Nephron progenitor cell (in vitro differentiated cells): Measurements from ENCODE around the gene PLAAT3.

Experiments
- DNase-seq: peaks from one replicate; pipeline ENCODE4 v3.0.0; 2021
- H3K27ac Mint-ChIP-seq: 2 replicates; pipeline ENCODE4 v1.8.0; 2021; ENCODE audit warnings: mild to moderate bottlenecking, moderate library complexity, mixed read lengths
- H3K27me3 Mint-ChIP-seq: 2 replicates; pipeline ENCODE4 v1.8.0; 2021; ENCODE audit warnings: mild to moderate bottlenecking, low read depth, mixed read lengths; ENCODE audit not compliant: poor library complexity
- H3K36me3 Mint-ChIP-seq: 2 replicates; pipeline ENCODE4 v1.8.0; 2021; ENCODE audit warnings: low read depth, mixed read lengths
- H3K4me1 Mint-ChIP-seq: 2 replicates; pipeline ENCODE4 v1.8.0; 2021; ENCODE audit warnings: mixed read lengths
- H3K4me3 Mint-ChIP-seq: 2 replicates; pipeline ENCODE4 v1.8.0; 2021; ENCODE audit warnings: mild to moderate bottlenecking, moderate library complexity, mixed read lengths
- H3K9me3 Mint-ChIP-seq: 2 replicates; pipeline ENCODE4 v1.8.0; 2021; ENCODE audit warnings: mild to moderate bottlenecking, moderate library complexity, mixed read lengths
- CTCF ChIP-seq: fragments of 200-600 bp; sonication (generic); IDR thresholded peaks from 2 replicates; pipeline ENCODE4 v1.5.0; 2021; ENCODE audit warnings: antibody characterized with exemption

Gene PLAAT3

GRCh38 chr11:63611395-63611747 lies 2.9 kb downstream of the PLAAT3 start:
- Mint-ChIP-seq H3K27ac (no peak overlapping the region), H3K4me1 (peaks cover 22% of the 10 kb centered on the region), H3K27me3 (peaks cover 85% of the 10 kb centered on the region), H3K4me3 (no peak overlapping the region), H3K9me3 (no peaks in the 10 kb centered on the region), H3K36me3 (no peaks in the 10 kb centered on the region)
- TF ChIP-seq CTCF = no peak
- DNase-seq = no peak

- no peak for DNase-seq
- Mint-ChIP-seq H3K36me3 (no peaks in the 10 kb centered on the region), H3K27me3 (peaks cover 80% of the 10 kb centered on the region), H3K4me3 (no peak overlapping the region), H3K27ac (no peak overlapping the region), H3K4me1 (peaks cover 22% of the 10 kb centered on the region), H3K9me3 (no peaks in the 10 kb centered on the region)
- TF ChIP-seq CTCF = no peak
Measured at GRCh38 chr11:63610604-63611394, 3.4 kb downstream of the PLAAT3 start.

- H3K27ac Mint-ChIP-seq = no peak overlapping the region
- TF ChIP-seq CTCF = no peak
- no peak for DNase-seq
- H3K27me3 Mint-ChIP-seq = peaks cover 76% of the 10 kb centered on the region
- H3K4me3 Mint-ChIP-seq = no peak overlapping the region
- no peaks in the 10 kb centered on the region for H3K9me3 Mint-ChIP-seq
- H3K4me1 Mint-ChIP-seq = peaks cover 22% of the 10 kb centered on the region
- no peaks in the 10 kb centered on the region for H3K36me3 Mint-ChIP-seq
Measured at GRCh38 chr11:63609971-63610580, 4.2 kb downstream of the PLAAT3 start.

- H3K36me3 Mint-ChIP-seq = no peaks in the 10 kb centered on the region
- no peak for TF ChIP-seq CTCF
- no peak overlapping the region for H3K4me3 Mint-ChIP-seq
- peaks cover 72% of the 10 kb centered on the region for H3K27me3 Mint-ChIP-seq
- peaks cover 22% of the 10 kb centered on the region for H3K4me1 Mint-ChIP-seq
- H3K27ac Mint-ChIP-seq = no peak overlapping the region
- DNase-seq = no peak
- H3K9me3 Mint-ChIP-seq = no peaks in the 10 kb centered on the region
Measured at GRCh38 chr11:63609536-63609935, 4.7 kb downstream of the PLAAT3 start.

- H3K4me1 Mint-ChIP-seq = peaks cover 22% of the 10 kb centered on the region
- no peak overlapping the region for H3K4me3 Mint-ChIP-seq
- no peak for TF ChIP-seq CTCF
Measured at GRCh38 chr11:63608353-63609345, 5.6 kb downstream of the PLAAT3 start.

More at GRCh38 chr11:63608353-63609345, 5.6 kb downstream of the PLAAT3 start:
- peaks cover 63% of the 10 kb centered on the region for H3K27me3 Mint-ChIP-seq
- H3K36me3 Mint-ChIP-seq = no peaks in the 10 kb centered on the region
- no peak for DNase-seq
- H3K27ac Mint-ChIP-seq = no peak overlapping the region
- no peaks in the 10 kb centered on the region for H3K9me3 Mint-ChIP-seq
